Esophagus muscularis mucosa (tissue), 3 donors: ENCODE data around the gene EPHA2.

Experiments
- CTCF ChIP-seq, 3 experiments: fragments of 200-600 bp in 2 of 3; fragments of 450-650 bp in 1 of 3; sonication (generic) in 2 of 3; IDR thresholded peaks; one replicate each; pipeline ENCODE4 v1.5.1; 2017 to 2019; ENCODE audit warnings: antibody characterized with exemption in 3 of 3, mild to moderate bottlenecking in 2 of 3, moderate library complexity in 1 of 3
- EP300 ChIP-seq: sonication (generic); formaldehyde crosslinking; IDR thresholded peaks from one replicate; pipeline ENCODE4 v1.6.1; 2017; ENCODE audit warnings: antibody characterized with exemption

GRCh38 chr1:16124377-16125087, 31.3 kb downstream of the EPHA2 start:
- TF ChIP-seq EP300 (no peak), CTCF (IDR thresholded peaks at IDR 0.05) (no peak)
